HG03045 (cell line): ENCODE data around the gene DUSP28.

ENCODE experiments used
- ATAC-seq: cut with Tn5 transposase; IDR thresholded peaks from one replicate; pipeline ENCODE4 v1.9.1; 2021; ENCODE audit warnings: mild to moderate bottlenecking, moderate library complexity; ENCODE audit not compliant: unreplicated experiment

DUSP28 gene

GRCh38 chr2:240597054-240597418 lies 36.9 kb downstream of the DUSP28 start:
- no peak for ATAC-seq

GRCh38 chr2:240597419-240598181 lies 37.4 kb downstream of the DUSP28 start:
- no peak for ATAC-seq

- ATAC-seq, result no peak
These were observed 38.3 kb downstream of the DUSP28 start for GRCh38 chr2:240598311-240598911.

GRCh38 chr2:240599141-240599583 lies 39.0 kb downstream of the DUSP28 start:
- ATAC-seq, result no peak

- no peak for ATAC-seq
These were observed 40.3 kb downstream of the DUSP28 start for GRCh38 chr2:240600451-240600961.

- ATAC-seq, result no peak
These were observed 41.1 kb downstream of the DUSP28 start for GRCh38 chr2:240601061-240601830.

- no peak for ATAC-seq
These were observed 41.6 kb downstream of the DUSP28 start for GRCh38 chr2:240601831-240602160.

- ATAC-seq, result no peak
These were observed 42.3 kb downstream of the DUSP28 start for GRCh38 chr2:240602266-240603050.

GRCh38 chr2:240603081-240603835 lies 43.1 kb downstream of the DUSP28 start:
- no peak for ATAC-seq

- ATAC-seq, result no peak
These were observed 43.7 kb downstream of the DUSP28 start for GRCh38 chr2:240603846-240604245.

GRCh38 chr2:240604291-240604938 lies 44.3 kb downstream of the DUSP28 start:
- ATAC-seq, result no peak

GRCh38 chr2:240604939-240605716 lies 45.0 kb downstream of the DUSP28 start:
- ATAC-seq, result no peak

GRCh38 chr2:240605867-240606743 lies 45.9 kb downstream of the DUSP28 start:
- no peak for ATAC-seq

GRCh38 chr2:240611601-240612210 lies 51.5 kb downstream of the DUSP28 start:
- ATAC-seq, result no peak
